HepG2 (cell line): ENCODE measurements around the gene NECAB2. TPM values are rescaled to one million over a fixed set of nuclear protein-coding genes. Genes with fewer than 3 reads are reported as not detected.

Experiments
- ATAC-seq: fragments of 200-7000 bp; cut with Tn5 transposase; 3 replicates; pipeline ENCODE4 v1.9.1; 2020; ENCODE audit warnings: mild to moderate bottlenecking, moderate library complexity
- BruUV-seq: library from RNA; stranded (reverse); fragments of 400-500 nt; replicated peaks from 2 replicates; lab custom pipeline; 2021; lab: Mats Ljungman, UMichigan
- CTCF ChIA-PET: fragments of 300-600 bp; formaldehyde crosslinking; extraction: SDS; loops from one replicate; lab custom pipeline; 2021; ENCODE audit warnings: low total read pairs, inconsistent platforms, low intra/inter-chr PET ratio; lab: Yijun Ruan, JAX
- POLR2A ChIA-PET: fragments of 350-600 bp; sonication (Branson Sonifier 250); formaldehyde crosslinking; loops from one replicate; lab custom pipeline; 2020; ENCODE audit warnings: antibody characterized with exemption, inconsistent platforms; lab: Yijun Ruan, JAX
- DNase-seq: peaks from one replicate; pipeline ENCODE4 v3.0.0-alpha.2; 2015; ENCODE audit warnings: low spot score
- FAIRE-seq: peaks from 3 replicates; lab custom pipeline; 2011; peaks lifted over from hg19 to GRCh38; lab: Jason Lieb, UNC
- H2AFZ ChIP-seq: one replicate; pipeline ENCODE4 v1.6.1; 2011; ENCODE audit warnings: low read length, inconsistent platforms
- H3K27ac ChIP-seq: fragments of 300-600 bp; 3 replicates; pipeline ENCODE4 v1.8.0; 2011; ENCODE audit warnings: mixed run types, mild to moderate bottlenecking, mixed read lengths, low read length, inconsistent platforms; ENCODE audit not compliant: insufficient read depth; ENCODE audit errors: extremely low read length
- H3K27me3 ChIP-seq, 2 experiments: fragments of 200-600 bp in 1 of 2; 2 replicates in 1 of 2; 3 replicates in 1 of 2; pipeline versions ENCODE4 v1.6.0 to v1.8.0; 2011; ENCODE audit warnings: low read length in 2 of 2, mild to moderate bottlenecking in 2 of 2, moderate library complexity in 2 of 2, inconsistent platforms in 1 of 2; ENCODE audit not compliant: insufficient read depth in 2 of 2, control insufficient read depth in 1 of 2
- H3K36me3 ChIP-seq, 2 experiments: fragments of 200-600 bp in 1 of 2; replicated peaks in 1 of 2; 2 replicates in 1 of 2; 3 replicates in 1 of 2; pipeline versions ENCODE4 v1.5.1 to v1.8.0; 2011; ENCODE audit warnings: low read length in 2 of 2, inconsistent platforms in 1 of 2; ENCODE audit not compliant: insufficient read depth in 2 of 2, control insufficient read depth in 1 of 2
- H3K4me1 ChIP-seq: 2 replicates; pipeline ENCODE4 v1.5.1; 2012; ENCODE audit warnings: low read length, inconsistent platforms; ENCODE audit not compliant: insufficient read depth
- H3K4me2 ChIP-seq: 2 replicates; pipeline ENCODE4 v1.6.0; 2011; ENCODE audit warnings: low read depth, low read length, inconsistent platforms
- H3K4me3 ChIP-seq, 3 experiments: fragments of 200-600 bp in 1 of 3; sonication (generic), shearing (Covaris generic) in 1 of 3; replicated peaks in 1 of 3; 2 replicates each; pipeline ENCODE4 v1.5.1; 2011 to 2016; ENCODE audit warnings: low read length in 3 of 3, inconsistent platforms in 2 of 3, low read depth in 2 of 3, mild to moderate bottlenecking in 2 of 3, control low read depth in 1 of 3, mixed read lengths in 1 of 3; ENCODE audit not compliant: insufficient read depth in 1 of 3
- H3K79me2 ChIP-seq: one replicate; pipeline ENCODE4 v1.6.1; 2011; ENCODE audit warnings: low read length, inconsistent platforms; ENCODE audit not compliant: insufficient read depth
- H3K9ac ChIP-seq: 2 replicates; pipeline ENCODE4 v1.6.0; 2011; ENCODE audit warnings: mild to moderate bottlenecking, low read depth, low read length, inconsistent platforms; ENCODE audit not compliant: insufficient read depth
- H3K9me3 ChIP-seq: 2 replicates; pipeline ENCODE4 v1.5.1; 2012; ENCODE audit warnings: mild to moderate bottlenecking, low read length
- H4K20me1 ChIP-seq: 2 replicates; pipeline ENCODE4 v1.6.0; 2011; ENCODE audit warnings: inconsistent platforms, mild to moderate bottlenecking, low read length, moderate library complexity; ENCODE audit not compliant: insufficient read depth
- JUN ChIP-seq: sonication (generic); formaldehyde crosslinking; IDR thresholded peaks from 2 replicates; pipeline ENCODE4 v1.4.0; 2020; ENCODE audit warnings: mild to moderate bottlenecking, missing genetic modification reagents
- KAT7 ChIP-seq: IDR thresholded peaks from 2 replicates; pipeline ENCODE4 v1.6.1; 2018; ENCODE audit warnings: borderline replicate concordance, missing compliant biosample characterization
- KDM6A ChIP-seq: IDR thresholded peaks from 2 replicates; pipeline ENCODE4 v1.6.1; 2016; ENCODE audit warnings: low read depth
- KLF12 ChIP-seq: sonication (generic); formaldehyde crosslinking; IDR thresholded peaks from 2 replicates; pipeline ENCODE4 v1.4.0; 2020; ENCODE audit warnings: missing genetic modification reagents, borderline replicate concordance
- MED13 ChIP-seq: sonication (generic); formaldehyde crosslinking; IDR thresholded peaks from 2 replicates; pipeline ENCODE4 v1.5.0; 2020; ENCODE audit warnings: missing genetic modification reagents
- MIXL1 ChIP-seq: IDR thresholded peaks from 2 replicates; pipeline ENCODE4 v1.6.1; 2016
- RBFOX2 ChIP-seq: fragments of 200-400 bp; formaldehyde crosslinking; IDR thresholded peaks from 2 replicates; pipeline ENCODE4 v1.6.1; 2017; ENCODE audit warnings: low read depth, mild to moderate bottlenecking, low read length
- RBM22 ChIP-seq: fragments of 200-400 bp; formaldehyde crosslinking; optimal IDR thresholded peaks from 2 replicates; pipeline ENCODE3; 2017; ENCODE audit warnings: mild to moderate bottlenecking, low read length, moderate library complexity
- RNF2 ChIP-seq: fragments of 450-650 bp; conservative IDR thresholded peaks from 2 replicates; pipeline ENCODE4 v1.6.1; 2016; ENCODE audit warnings: low read depth
- YEATS2 ChIP-seq: sonication (generic); formaldehyde crosslinking; IDR thresholded peaks from 2 replicates; pipeline ENCODE4 v1.4.0; 2020; ENCODE audit warnings: missing genetic modification reagents, borderline replicate concordance
- ZBTB3 ChIP-seq: sonication (generic); formaldehyde crosslinking; IDR thresholded peaks from 2 replicates; pipeline ENCODE4 v1.4.0; 2020; ENCODE audit warnings: low read depth, mild to moderate bottlenecking, moderate library complexity, missing genetic modification reagents, borderline replicate concordance
- ZMYM3 ChIP-seq: sonication (generic); formaldehyde crosslinking; IDR thresholded peaks from 2 replicates; pipeline ENCODE4 v1.5.1; 2020; ENCODE audit warnings: mild to moderate bottlenecking, missing genetic modification reagents
- ZNF501 ChIP-seq: sonication (generic); formaldehyde crosslinking; IDR thresholded peaks from 2 replicates; pipeline ENCODE4 v1.5.1; 2020; ENCODE audit warnings: mild to moderate bottlenecking, moderate library complexity, missing genetic modification reagents
- ZNF646 ChIP-seq: sonication (generic); formaldehyde crosslinking; IDR thresholded peaks from 2 replicates; pipeline ENCODE4 v1.9.0; 2021; ENCODE audit warnings: mild to moderate bottlenecking, missing genetic modification reagents
- ZNF761 ChIP-seq: sonication (generic); formaldehyde crosslinking; conservative IDR thresholded peaks from 2 replicates; pipeline ENCODE4 v1.4.0; 2020; ENCODE audit warnings: mild to moderate bottlenecking, missing genetic modification reagents
- WGBS: methylation state at CpG from one replicate; pipeline ENCODE4 v1.1.6; 2017; ENCODE audit warnings: low lambda C conversion rate; 5-methylcytosine and 5-hydroxymethylcytosine counted together
- in situ Hi-C: cut with HindIII; loops from 2 replicates; pipeline ENCODE4 v1.10.0; 2017; ENCODE audit warnings: low pct_unique_long_range_greater_than_20kb; ENCODE audit not compliant: extremely low pct_ligation_motif_present
- intact Hi-C: fragments of 100-400 bp; cut with micrococcal nuclease; formaldehyde crosslinking; loops from one replicate; pipeline ENCODE4 v1.10.0; 2022; ENCODE audit not compliant: unreplicated experiment
- polyA plus RNA-seq, 8 experiments: library from polyadenylated mRNA; depleted of rRNA in 3 of 8; stranded (reverse) in 7 of 8; unstranded in 1 of 8; fragments of >200 nt; fragmentation: Illumina TruSeq in 4 of 8; extraction: Trizol in 4 of 8; gene quantifications; 2 replicates each; pipeline versions ENCODE4 v1.2.1 to v1.2.3, GENCODE V29; 2011 to 2016; ENCODE audit warnings: low read depth in 4 of 8, missing spikeins in 1 of 8, mixed read lengths in 1 of 8; ENCODE audit not compliant: insufficient read depth in 1 of 8
- total RNA-seq, 5 experiments: library from RNA; depleted of rRNA; stranded (reverse); fragments of >200 nt; fragmentation: Illumina TruSeq; extraction: Trizol; gene quantifications; 2 replicates each; pipeline ENCODE4 v1.2.3, GENCODE V29; 2016; ENCODE audit warnings: low read depth in 1 of 5

Gene NECAB2
- total and polyA plus RNA-seq, 2 of the 13 experiments (the other 11 are each of a cell fraction or from before 2014, with no cell fraction given) = 0.21 to 0.49 TPM

- peaks cover 1% of the 10 kb centered on the region for H3K4me1 ChIP-seq
- no TSS peak for BruUV-seq
- no peaks in the 10 kb centered on the region for H3K9me3 ChIP-seq
- no peak overlapping the region for H3K4me2 ChIP-seq
- no peak for FAIRE-seq
- DNase-seq = no peak
- in situ Hi-C loops (no loop called here), intact Hi-C loops (no loop called here)
- ChIA-PET POLR2A (no interaction called here), CTCF (no interaction called here)
- no peak overlapping the region for H2AFZ ChIP-seq
- 63% methylated on average over 11 of the region's 15 CpGs for WGBS
- peaks cover 4 to 41% of the 10 kb centered on the region in 2 experiments; a peak in 4 of 5 replicates for H3K27me3 ChIP-seq
- H3K36me3 ChIP-seq = no peaks in the 10 kb centered on the region
- no peaks in the 10 kb centered on the region for H3K79me2 ChIP-seq
- no peaks in the 10 kb centered on the region for H4K20me1 ChIP-seq
- H3K4me3 ChIP-seq = no peak overlapping the region
- H3K9ac ChIP-seq = no peak overlapping the region
- no peak overlapping the region for H3K27ac ChIP-seq
- no peak for ATAC-seq
- TF ChIP-seq RNF2 (no peak), KDM6A (CRISPR knock-in tag) (no peak), JUN (CRISPR knock-in tag) (no peak), YEATS2 (CRISPR knock-in tag) (no peak), MED13 (CRISPR knock-in tag) (no peak), MIXL1 (CRISPR knock-in tag) (no peak), ZNF501 (no peak), ZBTB3 (no peak), ZMYM3 (no peak), RBM22 (no peak), KAT7 (CRISPR knock-in tag) (no peak), KLF12 (CRISPR knock-in tag) (no peak), RBFOX2 (no peak), ZNF761 (CRISPR knock-in tag) (no peak), ZNF646 (CRISPR knock-in tag) (no peak)
Observed at GRCh38 chr16:84032458-84033178, 64.6 kb downstream of the NECAB2 start.
